ENCODE measurements around the gene KLHL25. TPM values are rescaled to one million over a fixed set of nuclear protein-coding genes. Genes with fewer than 3 reads are reported as not detected.

The KLHL25 gene
- total RNA-seq, 2 donors from 2014 or later = 15.0 to 18.1 TPM

- ATAC-seq (ENCODE audit: insufficient number of reproducible peaks, low FRiP score, low read depth) = no peak
- no peak for TF ChIP-seq CTCF (IDR thresholded peaks at IDR 0.05)
- DNase-seq (ENCODE audit: low spot score) = no peak
- peaks cover 20 to 39% of the 10 kb centered on the region in 2 donors for H3K4me1 ChIP-seq (ENCODE audit: control insufficient read depth in 1 of 2, low read depth in 2 of 2)
- H3K27ac ChIP-seq = no peak overlapping the region
- H3K4me3 ChIP-seq = no peak overlapping the region
- H3K36me3 ChIP-seq = no peaks in the 10 kb centered on the region
- H3K27me3 ChIP-seq (replicated peaks; ENCODE audit: insufficient read depth) = no peaks in the 10 kb centered on the region
- no peaks in the 10 kb centered on the region for H3K9me3 ChIP-seq
These were observed 5.8 kb downstream of the KLHL25 start for GRCh38 chr15:85788771-85789495.

GRCh38 chr15:85786781-85787114 lies 8.0 kb downstream of the KLHL25 start:
- ATAC-seq (ENCODE audit: insufficient number of reproducible peaks, low FRiP score, low read depth) (no peak), DNase-seq (ENCODE audit: low spot score) (no peak)
- H3K9me3 ChIP-seq = no peaks in the 10 kb centered on the region
- peaks cover 12 to 19% of the 10 kb centered on the region in 2 donors for H3K4me1 ChIP-seq (ENCODE audit: control insufficient read depth in 1 of 2, low read depth in 2 of 2)
- H3K27me3 ChIP-seq (replicated peaks; ENCODE audit: insufficient read depth) = no peaks in the 10 kb centered on the region
- no peaks in the 10 kb centered on the region for H3K36me3 ChIP-seq
- TF ChIP-seq CTCF (IDR thresholded peaks at IDR 0.05) = no peak
- H3K27ac ChIP-seq = peak overlapping the region; percentile 57 to 63
- no peak overlapping the region for H3K4me3 ChIP-seq

GRCh38 chr15:85785887-85786780 lies 8.6 kb downstream of the KLHL25 start:
- Histone ChIP-seq H3K4me3 (peak overlapping the region; percentile 53), H3K4me1 (ENCODE audit: control insufficient read depth in 1 of 2, low read depth in 2 of 2) (peaks cover 12 to 19% of the 10 kb centered on the region in 2 donors), H3K27ac (peak overlapping the region; percentile 57 to 63), H3K36me3 (no peaks in the 10 kb centered on the region), H3K9me3 (no peaks in the 10 kb centered on the region), H3K27me3 (replicated peaks; ENCODE audit: insufficient read depth) (no peaks in the 10 kb centered on the region)
- ATAC-seq (ENCODE audit: insufficient number of reproducible peaks, low FRiP score, low read depth) (no peak), DNase-seq (ENCODE audit: low spot score) (peak; percentile 20)
- no peak for TF ChIP-seq CTCF (IDR thresholded peaks at IDR 0.05)

GRCh38 chr15:85782064-85782463 lies 12.7 kb downstream of the KLHL25 start:
- Histone ChIP-seq H3K27ac (no peak overlapping the region), H3K27me3 (replicated peaks; ENCODE audit: insufficient read depth) (no peaks in the 10 kb centered on the region), H3K4me3 (no peak overlapping the region), H3K4me1 (ENCODE audit: control insufficient read depth in 1 of 2, low read depth in 2 of 2) (peaks cover 12 to 19% of the 10 kb centered on the region in 2 donors), H3K36me3 (no peaks in the 10 kb centered on the region), H3K9me3 (no peaks in the 10 kb centered on the region)
- DNase-seq (ENCODE audit: low spot score) (no peak), ATAC-seq (ENCODE audit: insufficient number of reproducible peaks, low FRiP score, low read depth) (no peak)
- no peak for TF ChIP-seq CTCF (IDR thresholded peaks at IDR 0.05)

- no peak overlapping the region for H3K4me3 ChIP-seq
- ATAC-seq (ENCODE audit: insufficient number of reproducible peaks, low FRiP score, low read depth) (no peak), DNase-seq (ENCODE audit: low spot score) (no peak)
- no peaks in the 10 kb centered on the region for H3K36me3 ChIP-seq
- H3K4me1 ChIP-seq (ENCODE audit: control insufficient read depth in 1 of 2, low read depth in 2 of 2) = peaks cover 10 to 12% of the 10 kb centered on the region in 2 donors
- H3K27ac ChIP-seq = no peak overlapping the region
- no peaks in the 10 kb centered on the region for H3K27me3 ChIP-seq (replicated peaks; ENCODE audit: insufficient read depth)
- no peak for TF ChIP-seq CTCF (IDR thresholded peaks at IDR 0.05)
- no peaks in the 10 kb centered on the region for H3K9me3 ChIP-seq
These were observed 13.6 kb downstream of the KLHL25 start for GRCh38 chr15:85781099-85781498.

Measured in thoracic aorta (tissue), 2 donors.